HEK293 (cell line): Measurements from ENCODE around the gene TC2N.

Source experiments
- CTCF ChIA-PET: fragments of 350-600 bp; formaldehyde crosslinking; extraction: SDS; loops from one replicate; lab custom pipeline; 2021; ENCODE audit warnings: antibody characterized with exemption; lab: Yijun Ruan, JAX
- POLR2A ChIA-PET: fragments of 300-600 bp; formaldehyde crosslinking; extraction: SDS; loops from one replicate; lab custom pipeline; 2020; ENCODE audit warnings: antibody characterized with exemption, inconsistent platforms; lab: Yijun Ruan, JAX
- H3K27ac ChIP-seq: fragments of 200-500 bp; sonication (Bioruptor generic); 2 replicates; pipeline ENCODE4 v1.5.1; 2014; ENCODE audit warnings: low read depth, low read length, control low read depth, inconsistent platforms; ENCODE audit errors: extremely low read depth
- H3K36me3 ChIP-seq, 2 experiments: fragments of 200-500 bp in 1 of 2; sonication (Bioruptor generic) in 1 of 2; 1 replicate in 1 of 2; 2 replicates in 1 of 2; pipeline ENCODE4 v1.5.1; 2014 to 2017; ENCODE audit warnings: inconsistent platforms in 2 of 2, low read length in 2 of 2; ENCODE audit not compliant: control insufficient read depth in 2 of 2, insufficient read depth in 1 of 2
- H3K4me1 ChIP-seq: fragments of 200-500 bp; sonication (Bioruptor generic); 2 replicates; pipeline ENCODE4 v1.5.1; 2014; ENCODE audit warnings: mild to moderate bottlenecking, low read length, inconsistent platforms; ENCODE audit not compliant: control insufficient read depth, insufficient read depth
- H3K4me3 ChIP-seq: 2 replicates; pipeline ENCODE4 v1.5.1; 2011; ENCODE audit warnings: low read depth, mild to moderate bottlenecking, control low read depth, low read length, moderate library complexity
- H3K9me3 ChIP-seq: fragments of 200-500 bp; sonication (Bioruptor generic); 2 replicates; pipeline ENCODE4 v1.5.1; 2014; ENCODE audit warnings: low read depth, low read length, inconsistent platforms; ENCODE audit not compliant: control insufficient read depth, insufficient read depth
- ELK4 ChIP-seq: IDR thresholded peaks from 2 replicates; pipeline ENCODE4 v1.6.1; 2011; ENCODE audit warnings: mild to moderate bottlenecking, low read depth, low read length, borderline replicate concordance
- GLI2 ChIP-seq: fragments of 450-650 bp; formaldehyde crosslinking; IDR thresholded peaks from 2 replicates; pipeline ENCODE4; 2017; ENCODE audit warnings: missing biosample characterization, missing genetic modification characterization, low read depth, borderline replicate concordance
- MZF1 ChIP-seq: fragments of 450-650 bp; formaldehyde crosslinking; IDR thresholded peaks from 2 replicates; pipeline ENCODE4 v1.5.1; 2017; ENCODE audit warnings: missing biosample characterization, missing genetic modification characterization, borderline replicate concordance
- PBX3 ChIP-seq: sonication (generic); formaldehyde crosslinking; IDR thresholded peaks from 2 replicates; pipeline ENCODE4 v1.8.1; 2022; ENCODE audit warnings: mild to moderate bottlenecking, moderate library complexity, missing genetic modification reagents
- ZBTB20 ChIP-seq: fragments of 450-650 bp; formaldehyde crosslinking; IDR thresholded peaks from 2 replicates; pipeline ENCODE4 v1.5.1; 2016; ENCODE audit warnings: missing biosample characterization, missing genetic modification characterization
- ZBTB6 ChIP-seq: fragments of 450-650 bp; formaldehyde crosslinking; IDR thresholded peaks from 2 replicates; pipeline ENCODE4 v1.5.1; 2017; ENCODE audit warnings: missing biosample characterization, missing genetic modification characterization
- ZFP3 ChIP-seq: fragments of 450-650 bp; formaldehyde crosslinking; IDR thresholded peaks from 2 replicates; pipeline ENCODE4 v1.5.1; 2016; ENCODE audit warnings: low read depth, missing biosample characterization, missing genetic modification characterization
- ZNF23 ChIP-seq: fragments of 450-650 bp; formaldehyde crosslinking; IDR thresholded peaks from 2 replicates; pipeline ENCODE4 v1.5.1; 2016; ENCODE audit warnings: missing biosample characterization, missing genetic modification characterization, borderline replicate concordance
- ZNF239 ChIP-seq: fragments of 450-650 bp; formaldehyde crosslinking; IDR thresholded peaks from 2 replicates; pipeline ENCODE4 v1.5.1; 2016; ENCODE audit warnings: missing biosample characterization, missing genetic modification characterization
- ZNF549 ChIP-seq: fragments of 450-650 bp; IDR thresholded peaks from 2 replicates; pipeline ENCODE4 v1.5.1; 2018; ENCODE audit warnings: missing biosample characterization, missing genetic modification characterization, mild to moderate bottlenecking, inconsistent platforms, moderate library complexity
- ZNF560 ChIP-seq: fragments of 450-650 bp; formaldehyde crosslinking; IDR thresholded peaks from 2 replicates; pipeline ENCODE4 v1.5.1; 2017; ENCODE audit warnings: missing biosample characterization, missing genetic modification characterization, borderline replicate concordance
- ZNF776 ChIP-seq: fragments of 450-650 bp; formaldehyde crosslinking; IDR thresholded peaks from 2 replicates; pipeline ENCODE4 v1.5.0; 2017; ENCODE audit warnings: missing biosample characterization, missing genetic modification characterization, borderline replicate concordance
- TF ChIP-seq, protein P1 (sequence below): fragments of 450-650 bp; formaldehyde crosslinking; IDR thresholded peaks from 2 replicates; pipeline ENCODE4 v1.5.1; 2016; ENCODE audit warnings: missing biosample characterization, missing genetic modification characterization
- TF ChIP-seq, protein P2 (sequence below): fragments of 450-650 bp; formaldehyde crosslinking; IDR thresholded peaks from 2 replicates; pipeline ENCODE4 v1.5.1; 2017; ENCODE audit warnings: missing biosample characterization, missing genetic modification characterization
- TF ChIP-seq, protein P3 (sequence below): fragments of 450-650 bp; formaldehyde crosslinking; IDR thresholded peaks from 2 replicates; pipeline ENCODE4 v1.5.1; 2016; ENCODE audit warnings: missing biosample characterization, missing genetic modification characterization

Gene TC2N

GRCh38 chr14:91861091-91861490 is 6.2 kb downstream of the TC2N start:
- ChIA-PET POLR2A (no interaction called here), CTCF (no interaction called here)
- TF ChIP-seq, protein P1, sequence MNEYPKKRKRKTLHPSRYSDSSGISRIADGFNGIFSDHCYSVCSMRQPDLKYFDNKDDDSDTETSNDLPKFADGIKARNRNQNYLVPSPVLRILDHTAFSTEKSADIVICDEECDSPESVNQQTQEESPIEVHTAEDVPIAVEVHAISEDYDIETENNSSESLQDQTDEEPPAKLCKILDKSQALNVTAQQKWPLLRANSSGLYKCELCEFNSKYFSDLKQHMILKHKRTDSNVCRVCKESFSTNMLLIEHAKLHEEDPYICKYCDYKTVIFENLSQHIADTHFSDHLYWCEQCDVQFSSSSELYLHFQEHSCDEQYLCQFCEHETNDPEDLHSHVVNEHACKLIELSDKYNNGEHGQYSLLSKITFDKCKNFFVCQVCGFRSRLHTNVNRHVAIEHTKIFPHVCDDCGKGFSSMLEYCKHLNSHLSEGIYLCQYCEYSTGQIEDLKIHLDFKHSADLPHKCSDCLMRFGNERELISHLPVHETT (tag by site-specific recombination) = no peak
- TF ChIP-seq ZBTB6 (tag by site-specific recombination) (no peak), PBX3 (no peak), ZFP3 (no peak), ZNF560 (tag by site-specific recombination) (no peak), GLI2 (tag by site-specific recombination) (no peak), ZBTB20 (tag by site-specific recombination) (no peak), ZNF549 (tag by site-specific recombination) (no peak), ZNF776 (tag by site-specific recombination) (no peak), ELK4 (no peak)
- TF ChIP-seq, protein P2, sequence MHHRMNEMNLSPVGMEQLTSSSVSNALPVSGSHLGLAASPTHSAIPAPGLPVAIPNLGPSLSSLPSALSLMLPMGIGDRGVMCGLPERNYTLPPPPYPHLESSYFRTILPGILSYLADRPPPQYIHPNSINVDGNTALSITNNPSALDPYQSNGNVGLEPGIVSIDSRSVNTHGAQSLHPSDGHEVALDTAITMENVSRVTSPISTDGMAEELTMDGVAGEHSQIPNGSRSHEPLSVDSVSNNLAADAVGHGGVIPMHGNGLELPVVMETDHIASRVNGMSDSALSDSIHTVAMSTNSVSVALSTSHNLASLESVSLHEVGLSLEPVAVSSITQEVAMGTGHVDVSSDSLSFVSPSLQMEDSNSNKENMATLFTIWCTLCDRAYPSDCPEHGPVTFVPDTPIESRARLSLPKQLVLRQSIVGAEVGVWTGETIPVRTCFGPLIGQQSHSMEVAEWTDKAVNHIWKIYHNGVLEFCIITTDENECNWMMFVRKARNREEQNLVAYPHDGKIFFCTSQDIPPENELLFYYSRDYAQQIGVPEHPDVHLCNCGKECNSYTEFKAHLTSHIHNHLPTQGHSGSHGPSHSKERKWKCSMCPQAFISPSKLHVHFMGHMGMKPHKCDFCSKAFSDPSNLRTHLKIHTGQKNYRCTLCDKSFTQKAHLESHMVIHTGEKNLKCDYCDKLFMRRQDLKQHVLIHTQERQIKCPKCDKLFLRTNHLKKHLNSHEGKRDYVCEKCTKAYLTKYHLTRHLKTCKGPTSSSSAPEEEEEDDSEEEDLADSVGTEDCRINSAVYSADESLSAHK (tag by site-specific recombination) = no peak
- TF ChIP-seq, protein P3, sequence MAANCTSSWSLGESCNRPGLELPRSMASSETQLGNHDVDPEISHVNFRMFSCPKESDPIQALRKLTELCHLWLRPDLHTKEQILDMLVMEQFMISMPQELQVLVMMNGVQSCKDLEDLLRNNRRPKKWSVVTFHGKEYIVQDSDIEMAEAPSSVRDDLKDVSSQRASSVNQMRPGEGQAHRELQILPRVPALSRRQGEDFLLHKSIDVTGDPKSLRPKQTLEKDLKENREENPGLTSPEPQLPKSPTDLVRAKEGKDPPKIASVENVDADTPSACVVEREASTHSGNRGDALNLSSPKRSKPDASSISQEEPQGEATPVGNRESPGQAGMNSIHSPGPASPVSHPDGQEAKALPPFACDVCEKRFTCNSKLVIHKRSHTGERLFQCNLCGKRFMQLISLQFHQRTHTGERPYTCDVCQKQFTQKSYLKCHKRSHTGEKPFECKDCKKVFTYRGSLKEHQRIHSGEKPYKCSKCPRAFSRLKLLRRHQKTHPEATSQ (tag by site-specific recombination) = no peak
- peaks cover 5% of the 10 kb centered on the region; the same call in 1 of the 2 replicates for H3K4me1 ChIP-seq
- no peak overlapping the region for H3K27ac ChIP-seq
- H3K36me3 ChIP-seq = no peaks in the 10 kb centered on the region
- no peaks in the 10 kb centered on the region for H3K9me3 ChIP-seq
- H3K4me3 ChIP-seq = no peak overlapping the region

DNA sequence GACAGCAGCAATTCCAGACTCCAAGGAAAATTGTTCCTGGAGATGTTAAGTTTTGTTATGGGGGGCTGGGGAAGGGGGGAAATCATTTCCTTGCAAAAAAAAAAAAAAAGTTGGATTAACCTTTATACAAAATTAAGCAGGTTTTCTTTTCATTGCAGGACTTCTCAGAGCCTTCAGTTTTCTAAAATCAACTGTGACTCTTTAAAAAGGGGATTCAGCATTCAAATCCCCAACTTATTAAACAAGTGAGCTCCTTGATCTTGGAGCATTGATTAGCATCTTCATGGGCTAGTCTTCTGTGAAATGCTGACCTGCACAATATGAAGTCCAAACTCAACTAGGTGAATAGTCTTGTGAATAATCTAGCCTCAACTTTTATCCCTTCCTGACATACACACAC is 7.1 kb downstream of the TC2N start:
- ChIA-PET POLR2A (no interaction called here), CTCF (interaction anchor here (0.6 kb wide), 1 partner anchor 494 kb away, joined by 6 read pairs; no protein-coding TSS in a partner anchor)
- Histone ChIP-seq H3K4me1 (peaks cover 8% of the 10 kb centered on the region; the same call in 1 of the 2 replicates), H3K4me3 (no peak overlapping the region), H3K9me3 (no peaks in the 10 kb centered on the region), H3K36me3 (no peaks in the 10 kb centered on the region), H3K27ac (no peak overlapping the region)
- TF ChIP-seq ZNF23 = no peak
- peak; percentile 21; the same call in 1 of the 2 replicates for TF ChIP-seq MZF1
- TF ChIP-seq ZNF239 = peak; percentile 85
